IPS DF 4.7 (cell line): ENCODE results near the gene DENND5B.
"Not testable (repeated sequence)": the region's sequence is repeated elsewhere in the genome, so short reads cannot be mapped to it uniquely, and the experiment has no call there.

Experiments
- DNase-seq: peaks from one replicate; pipeline ENCODE4 v3.0.0-alpha.2; 2013; ENCODE audit warnings: low spot score; ENCODE audit errors: extremely low read depth

The DENND5B gene

DNA sequence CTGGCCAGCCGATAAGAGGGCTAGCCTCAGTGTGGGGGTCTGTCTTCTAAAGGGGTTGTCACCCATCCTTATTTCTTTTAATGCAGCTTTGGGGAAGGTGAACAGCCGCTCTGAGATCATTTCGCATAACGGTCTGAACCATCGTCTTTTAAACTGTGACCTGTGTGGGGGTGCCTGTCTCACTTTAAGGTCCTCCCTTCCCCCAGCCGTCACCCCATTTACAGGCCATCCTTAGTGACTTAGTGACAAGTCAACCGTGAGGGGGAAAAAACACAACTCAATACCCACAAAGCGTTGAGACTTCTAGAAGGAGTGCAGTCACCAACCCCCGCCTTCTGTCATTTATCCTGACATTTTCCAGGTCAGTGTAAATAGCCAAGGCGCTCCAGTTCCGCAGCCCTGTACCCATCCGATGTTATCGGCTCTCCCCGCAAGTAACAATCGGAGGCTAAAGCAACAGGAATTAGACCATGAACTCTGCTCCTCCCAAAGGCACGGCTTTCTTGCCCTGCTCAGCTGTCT is 505 bp upstream of the DENND5B start:
- no peak for DNase-seq

GRCh38 chr12:31589904-31590641 is 863 bp downstream of the DENND5B start:
- no peak for DNase-seq

DNA sequence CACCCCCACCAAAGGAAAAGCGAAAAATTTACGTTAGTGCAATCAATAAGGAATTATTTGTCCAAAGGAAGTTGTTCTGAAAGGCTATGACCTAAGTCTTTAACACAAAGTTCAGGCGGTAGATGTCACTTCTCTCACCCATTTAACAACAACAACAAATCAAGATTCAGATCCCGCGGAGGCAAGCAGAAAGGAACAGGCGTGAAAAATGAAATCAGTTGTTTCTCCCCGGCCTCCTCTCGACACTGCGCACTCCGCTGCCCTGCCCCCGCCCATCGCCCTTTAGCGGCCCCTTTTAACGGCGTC is 1.4 kb downstream of the DENND5B start:
- DNase-seq, result no peak

- no peak for DNase-seq
Measured at GRCh38 chr12:31588976-31589375, 2.0 kb downstream of the DENND5B start.

DNA sequence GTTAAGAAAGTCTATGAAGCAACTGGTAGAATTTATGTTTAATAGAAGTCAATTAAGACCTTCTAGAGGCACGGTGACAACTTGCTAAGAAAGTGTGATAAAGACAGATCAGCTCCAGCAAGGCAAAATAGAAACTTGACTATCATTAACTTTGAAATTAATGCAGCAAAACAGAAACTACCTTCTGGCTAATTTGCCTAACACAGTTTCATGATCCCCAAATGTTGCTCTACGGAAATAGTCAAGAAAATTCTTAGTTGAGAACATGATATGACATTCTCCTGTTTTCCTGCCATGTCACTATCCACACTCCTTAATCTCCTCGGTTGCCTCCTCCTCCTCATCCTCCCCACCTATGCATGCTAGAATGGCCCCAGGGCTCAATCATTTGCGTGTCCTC is 4.2 kb downstream of the DENND5B start:
- no peak for DNase-seq

DNA sequence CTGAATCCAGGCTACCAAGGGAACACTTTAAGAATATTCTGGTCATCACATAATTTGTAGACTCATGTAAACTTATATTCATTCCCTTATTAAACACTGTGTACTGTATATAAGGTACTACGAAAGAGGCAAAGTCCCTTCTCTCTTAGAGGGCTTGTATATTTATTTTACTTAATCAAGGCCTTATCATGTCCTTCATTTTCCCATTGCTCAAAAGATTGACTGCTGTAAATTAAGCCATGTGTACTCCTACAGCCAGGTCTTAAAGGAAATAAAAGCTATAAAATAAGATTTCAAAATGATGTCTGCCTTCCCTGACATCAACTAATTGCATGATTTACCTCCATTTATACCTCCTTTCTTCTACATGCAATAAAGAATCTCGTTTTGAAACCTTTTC is 5.0 kb downstream of the DENND5B start:
- DNase-seq, result no peak

DNA sequence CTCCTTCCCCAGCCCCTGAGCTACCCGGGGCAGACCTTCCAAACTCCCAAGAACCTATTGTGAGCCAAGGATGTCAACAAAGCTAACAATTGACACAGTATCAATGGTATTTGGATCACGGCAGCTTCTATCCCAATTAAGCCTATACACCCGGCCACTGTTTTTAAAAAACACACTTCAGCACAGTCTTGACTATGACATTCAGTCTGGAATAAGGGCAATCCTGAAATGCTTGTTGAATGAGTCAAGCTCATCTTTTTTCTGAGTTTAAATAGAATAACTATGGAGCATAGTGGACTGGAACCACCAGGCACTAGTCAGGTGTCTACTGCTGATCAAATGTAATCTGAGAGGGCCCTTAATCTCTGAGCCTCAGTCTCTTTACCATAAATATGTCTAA is 5.7 kb downstream of the DENND5B start:
- DNase-seq, result no peak

- DNase-seq, result no peak
Measured at GRCh38 chr12:31584782-31585181, 6.2 kb downstream of the DENND5B start.

DNA sequence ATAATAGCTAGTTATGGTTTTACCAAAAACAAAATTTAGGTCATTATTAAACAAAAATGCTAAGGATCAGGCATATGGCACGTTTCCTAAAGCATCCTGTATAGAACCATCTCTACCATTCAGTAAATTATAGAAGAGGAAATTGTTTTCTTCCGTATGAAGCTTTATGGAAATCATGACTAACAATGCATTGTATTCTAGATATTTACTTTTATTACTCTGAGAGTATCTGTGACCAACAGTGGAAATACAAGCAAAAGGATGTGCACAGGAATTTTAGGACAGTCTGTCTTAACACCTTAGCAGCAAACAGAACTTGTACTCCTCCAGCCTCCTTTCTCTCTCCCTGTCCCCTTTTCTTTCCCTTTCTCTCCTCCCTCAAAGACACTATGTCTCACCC is 7.1 kb downstream of the DENND5B start:
- DNase-seq, result no peak

GRCh38 chr12:31582155-31582554 is 8.8 kb downstream of the DENND5B start:
- no peak for DNase-seq

DNA sequence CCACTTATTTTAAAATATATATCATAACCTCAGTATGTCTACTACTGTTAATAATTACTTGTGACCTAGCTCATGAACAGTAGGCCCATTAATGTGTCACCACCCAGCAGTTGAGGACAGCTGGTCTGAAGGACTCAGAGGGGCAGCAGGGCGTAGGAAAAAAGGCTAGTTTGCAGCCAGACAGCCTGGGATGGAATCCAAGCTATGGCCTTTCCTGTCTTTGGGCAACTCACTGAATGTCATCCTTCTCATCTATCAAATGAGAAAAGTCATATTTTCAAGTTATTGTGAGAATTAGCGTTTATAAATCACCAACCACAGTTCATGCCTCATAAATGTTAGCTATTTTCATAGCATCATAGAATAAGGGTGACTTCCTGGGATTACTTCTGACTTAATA is 12.3 kb downstream of the DENND5B start:
- DNase-seq, result no peak

GRCh38 chr12:31574803-31575575 is 15.9 kb downstream of the DENND5B start:
- no peak for DNase-seq

DNA sequence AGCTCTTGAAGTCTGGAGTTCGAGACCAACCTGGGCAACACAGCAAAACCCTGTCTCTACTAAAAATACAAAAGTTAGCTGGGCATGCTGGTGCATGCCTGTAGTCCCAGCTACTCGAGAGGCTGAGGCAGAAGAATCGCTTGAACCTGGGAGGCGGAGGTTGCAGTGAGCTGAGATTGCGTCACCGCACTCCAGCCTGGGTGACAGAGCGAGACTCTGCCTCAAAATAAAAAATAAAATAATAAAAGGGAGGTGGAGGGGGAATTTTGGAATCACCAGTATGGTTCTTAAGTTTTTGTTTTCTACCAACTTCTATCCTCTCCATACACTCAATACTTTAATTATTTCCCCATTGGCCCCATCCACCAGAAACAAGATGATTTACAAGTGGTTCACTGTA is 16.6 kb downstream of the DENND5B start:
- DNase-seq, result not testable (repeated sequence)

DNA sequence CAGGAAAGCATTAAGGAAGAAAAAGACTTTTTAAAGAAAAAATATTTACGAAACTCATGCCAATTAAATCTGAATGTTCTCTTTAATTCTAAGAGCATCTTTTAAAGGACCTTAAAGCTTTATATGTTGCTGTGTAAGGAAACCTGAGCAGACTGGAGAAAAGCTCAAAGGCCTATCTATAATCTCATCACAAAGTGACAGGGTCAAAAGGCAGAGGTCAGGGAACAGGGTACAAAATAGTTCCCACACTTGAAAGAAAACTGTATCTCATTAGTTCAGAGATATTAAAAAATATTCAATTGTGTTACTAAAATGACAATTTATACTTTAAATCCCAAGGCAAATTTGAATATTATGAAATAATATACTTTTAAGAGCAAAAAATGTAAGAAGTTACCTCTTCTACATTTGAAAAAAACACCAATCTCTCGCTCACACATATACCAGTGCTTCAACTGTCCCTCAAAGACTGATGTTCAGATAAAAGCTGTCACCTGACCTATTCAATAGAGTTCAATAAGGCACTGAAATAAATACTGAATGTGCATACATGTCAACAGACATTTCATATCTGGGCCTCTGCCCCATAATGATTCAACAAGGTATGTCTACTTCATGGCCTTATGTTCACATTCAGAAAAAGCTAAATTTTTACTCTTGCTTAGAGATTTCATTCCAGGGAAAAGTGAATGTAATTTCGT is 17.9 kb downstream of the DENND5B start:
- DNase-seq, result no peak

DNA sequence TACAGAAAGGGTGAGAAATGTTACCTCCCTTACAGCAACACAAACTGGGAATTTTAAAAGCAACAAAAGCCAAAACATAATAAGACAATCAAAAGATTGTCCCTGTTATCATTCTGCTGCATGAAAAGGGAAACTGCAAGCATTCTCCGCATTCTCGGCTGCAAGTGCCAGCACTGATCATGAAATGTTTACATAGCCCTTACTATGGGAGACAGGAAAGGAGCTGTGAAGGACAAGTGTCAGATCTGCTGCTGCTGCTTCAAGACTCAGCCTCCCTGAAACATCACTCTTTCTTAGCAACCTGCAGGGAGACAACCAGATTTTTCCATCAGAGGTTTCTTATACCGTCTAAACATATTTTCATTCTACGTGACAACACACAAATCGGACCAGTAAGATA is 20.1 kb downstream of the DENND5B start:
- no peak for DNase-seq

DNA sequence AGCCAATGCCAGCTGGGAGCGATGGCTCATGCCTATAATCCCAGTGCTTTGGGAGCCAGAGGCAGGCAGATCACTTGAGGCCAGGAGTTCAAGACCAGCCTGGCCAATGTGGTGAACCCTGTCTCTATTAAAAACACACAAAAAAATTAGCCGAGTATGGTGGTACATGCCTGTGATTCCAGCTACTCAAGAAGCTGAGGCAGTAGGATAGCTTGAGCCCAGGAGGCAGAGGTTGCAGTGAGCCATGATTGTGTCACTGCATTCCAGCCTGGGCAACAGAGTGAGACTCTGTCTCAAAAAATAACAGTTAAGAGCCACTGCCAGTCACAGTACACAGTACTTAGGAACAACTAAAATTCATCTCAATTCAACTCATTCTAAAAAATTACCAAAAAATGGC is 21.4 kb downstream of the DENND5B start:
- not testable (repeated sequence) for DNase-seq

GRCh38 chr12:31568498-31568897 is 22.4 kb downstream of the DENND5B start:
- DNase-seq, result no peak

DNA sequence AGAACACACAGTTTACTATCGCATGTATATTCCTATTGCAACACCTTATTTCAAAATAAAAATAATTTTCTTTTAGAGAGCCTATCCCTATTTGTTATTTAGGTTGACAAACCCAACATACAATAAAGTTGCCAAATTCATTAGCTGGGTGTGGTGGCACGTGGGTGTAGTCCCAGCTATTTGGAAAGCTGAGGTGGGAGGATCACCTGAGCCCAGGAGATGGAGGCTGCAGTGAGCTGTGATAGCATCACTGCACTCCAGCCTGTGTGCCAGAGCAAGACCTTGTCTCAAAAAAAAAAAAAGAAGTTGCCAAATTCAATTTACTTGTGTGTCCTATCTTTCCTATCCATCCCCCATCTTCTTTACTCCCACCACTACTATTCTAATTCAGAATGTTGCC is 23.9 kb downstream of the DENND5B start:
- no peak for DNase-seq

- no peak for DNase-seq
Measured at GRCh38 chr12:31566547-31566946, 24.4 kb downstream of the DENND5B start.

DNA sequence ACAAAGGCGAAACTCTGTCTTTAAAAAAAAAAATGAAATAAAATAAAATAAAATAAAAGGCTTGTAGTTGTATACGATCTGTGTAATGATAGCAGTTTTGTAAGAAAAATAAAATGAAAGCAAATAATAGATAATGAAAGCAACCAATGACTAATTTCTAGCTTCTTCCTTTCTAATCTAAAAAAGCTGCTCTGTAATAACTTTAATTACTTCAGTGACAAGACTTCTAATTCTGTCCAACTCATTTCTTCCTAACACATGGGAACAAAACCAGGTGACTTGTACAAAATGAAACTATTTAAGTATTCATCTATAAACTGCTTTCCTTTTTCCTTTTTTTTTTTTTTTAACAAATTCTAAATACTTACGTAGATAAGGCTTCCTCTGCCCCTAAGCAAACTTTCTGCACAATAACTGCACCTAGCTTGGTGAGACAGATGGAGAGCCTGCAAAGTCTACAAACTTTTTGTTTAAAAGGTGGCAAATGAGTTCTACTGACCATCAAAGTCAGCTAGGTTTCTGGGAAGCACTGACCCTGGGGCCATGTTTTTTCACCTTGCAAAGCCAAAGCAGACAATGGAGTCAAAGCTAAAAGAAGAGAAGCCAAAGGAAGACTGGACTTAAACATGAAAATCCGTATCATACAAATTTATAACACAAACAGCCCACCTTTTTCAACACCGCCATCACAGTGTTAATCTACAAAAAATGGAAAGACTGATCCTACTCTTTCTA is 28.2 kb downstream of the DENND5B start:
- no peak for DNase-seq

- no peak for DNase-seq
Measured at GRCh38 chr12:31560516-31560915, 30.4 kb downstream of the DENND5B start.

- no peak for DNase-seq
Measured at GRCh38 chr12:31558521-31558920, 32.4 kb downstream of the DENND5B start.
